ENCODE measurements around the gene GID4.
A peak's percentile ranks its signal among the peaks of the same experiment; 100 is the strongest.

The GID4 gene

GRCh38 chr17:18107061-18107790 is 68.0 kb downstream of the GID4 start:
- Histone ChIP-seq H2AFZ (ENCODE audit: low read depth, low read length) (no peak overlapping the region), H4K20me1 (ENCODE audit: insufficient read depth, low read length) (no peaks in the 10 kb centered on the region), H3K9ac (ENCODE audit: low read depth, low read length) (no peak overlapping the region), H3K4me1 (ENCODE audit: insufficient read depth, low read length) (no peaks in the 10 kb centered on the region), H3K27me3 (ENCODE audit: insufficient read depth, low read length, poor library complexity) (no peaks in the 10 kb centered on the region), H3K9me3 (ENCODE audit: insufficient read depth, low read length, severe bottlenecking) (no peaks in the 10 kb centered on the region), H3K4me3 (ENCODE audit: low read depth in 1 of 2, low read length in 2 of 2) (no peak overlapping the region), H3K79me2 (ENCODE audit: insufficient read depth, low read length) (no peaks in the 10 kb centered on the region), H3K27ac (ENCODE audit: low read length) (no peak overlapping the region), H3K4me2 (ENCODE audit: insufficient read depth, low read length) (no peak overlapping the region), H3K36me3 (ENCODE audit: insufficient read depth, low read length) (peaks cover 43% of the 10 kb centered on the region)
- DNase-seq (no peak), ATAC-seq (ENCODE audit: insufficient read depth, low read depth) (no peak)
- no peak for TF ChIP-seq EZH2 (IDR thresholded peaks at IDR 0.05; ENCODE audit: borderline replicate concordance, low read depth, low read length, severe bottlenecking)
- TF ChIP-seq CTCF (IDR thresholded peaks at IDR 0.05; ENCODE audit: borderline replicate concordance, extremely low read depth, low read length, poor library complexity, severe bottlenecking) = no peak

- Histone ChIP-seq H3K9me3 (ENCODE audit: insufficient read depth, low read length, severe bottlenecking) (no peaks in the 10 kb centered on the region), H3K4me3 (ENCODE audit: low read depth in 1 of 2, low read length in 2 of 2) (no peak overlapping the region), H3K4me2 (ENCODE audit: insufficient read depth, low read length) (no peak overlapping the region), H4K20me1 (ENCODE audit: insufficient read depth, low read length) (no peaks in the 10 kb centered on the region), H3K27me3 (ENCODE audit: insufficient read depth, low read length, poor library complexity) (no peaks in the 10 kb centered on the region), H3K36me3 (ENCODE audit: insufficient read depth, low read length) (peaks cover 40% of the 10 kb centered on the region), H3K79me2 (ENCODE audit: insufficient read depth, low read length) (no peaks in the 10 kb centered on the region), H3K4me1 (ENCODE audit: insufficient read depth, low read length) (no peaks in the 10 kb centered on the region), H2AFZ (ENCODE audit: low read depth, low read length) (no peak overlapping the region), H3K9ac (ENCODE audit: low read depth, low read length) (no peak overlapping the region), H3K27ac (ENCODE audit: low read length) (no peak overlapping the region)
- 0 out of 3 replicates have a peak, but pooled peaks have one; percentile 6 for ATAC-seq (ENCODE audit: insufficient read depth, low read depth)
- TF ChIP-seq CTCF (IDR thresholded peaks at IDR 0.05; ENCODE audit: borderline replicate concordance, extremely low read depth, low read length, poor library complexity, severe bottlenecking) (no peak), EZH2 (IDR thresholded peaks at IDR 0.05; ENCODE audit: borderline replicate concordance, low read depth, low read length, severe bottlenecking) (no peak)
- DNase-seq = no peak
Observed at GRCh38 chr17:18107971-18108370, 68.8 kb downstream of the GID4 start.

- Histone ChIP-seq H3K4me3 (ENCODE audit: low read depth in 1 of 2, low read length in 2 of 2) (no peak within 1 kb of the TSS), H3K9ac (ENCODE audit: low read depth, low read length) (no peak within 1 kb of the TSS), H2AFZ (ENCODE audit: low read depth, low read length) (no peak within 1 kb of the TSS), H3K79me2 (ENCODE audit: insufficient read depth, low read length) (no peaks in the 10 kb centered on the region), H3K4me2 (ENCODE audit: insufficient read depth, low read length) (no peak within 1 kb of the TSS), H3K27ac (ENCODE audit: low read length) (no peak within 1 kb of the TSS), H3K4me1 (ENCODE audit: insufficient read depth, low read length) (no peaks in the 10 kb centered on the region), H4K20me1 (ENCODE audit: insufficient read depth, low read length) (no peaks in the 10 kb centered on the region), H3K36me3 (ENCODE audit: insufficient read depth, low read length) (peaks cover 34% of the 10 kb centered on the region), H3K27me3 (ENCODE audit: insufficient read depth, low read length, poor library complexity) (no peaks in the 10 kb centered on the region), H3K9me3 (ENCODE audit: insufficient read depth, low read length, severe bottlenecking) (no peaks in the 10 kb centered on the region)
- ATAC-seq (ENCODE audit: insufficient read depth, low read depth) (0 out of 3 replicates have a peak, but pooled peaks have one; percentile 10), DNase-seq (no peak)
- TF ChIP-seq CTCF (IDR thresholded peaks at IDR 0.05; ENCODE audit: borderline replicate concordance, extremely low read depth, low read length, poor library complexity, severe bottlenecking) = no peak
- TF ChIP-seq EZH2 (IDR thresholded peaks at IDR 0.05; ENCODE audit: borderline replicate concordance, low read depth, low read length, severe bottlenecking) = no peak
Observed at GRCh38 chr17:18108401-18109312, 69.4 kb downstream of the GID4 start, which contains the start of gene MYO15A. TSS of gene MYO15A (plus strand) at chr17:18108756. CDS start at chr17:18118801, 10,045 bp downstream.

All from DND-41 (cell line).